ENCODE results near the gene CDK4. TPM values are rescaled to one million over a fixed set of nuclear protein-coding genes. Genes with fewer than 3 reads are reported as not detected.
A peak's percentile ranks its signal among the peaks of the same experiment; 100 is the strongest.
"Not testable (repeated sequence)": the region's sequence is repeated elsewhere in the genome, so short reads cannot be mapped to it uniquely, and the experiment has no call there.

Gene CDK4
- total RNA-seq, result 101 and 145 TPM in 2 replicates

DNA sequence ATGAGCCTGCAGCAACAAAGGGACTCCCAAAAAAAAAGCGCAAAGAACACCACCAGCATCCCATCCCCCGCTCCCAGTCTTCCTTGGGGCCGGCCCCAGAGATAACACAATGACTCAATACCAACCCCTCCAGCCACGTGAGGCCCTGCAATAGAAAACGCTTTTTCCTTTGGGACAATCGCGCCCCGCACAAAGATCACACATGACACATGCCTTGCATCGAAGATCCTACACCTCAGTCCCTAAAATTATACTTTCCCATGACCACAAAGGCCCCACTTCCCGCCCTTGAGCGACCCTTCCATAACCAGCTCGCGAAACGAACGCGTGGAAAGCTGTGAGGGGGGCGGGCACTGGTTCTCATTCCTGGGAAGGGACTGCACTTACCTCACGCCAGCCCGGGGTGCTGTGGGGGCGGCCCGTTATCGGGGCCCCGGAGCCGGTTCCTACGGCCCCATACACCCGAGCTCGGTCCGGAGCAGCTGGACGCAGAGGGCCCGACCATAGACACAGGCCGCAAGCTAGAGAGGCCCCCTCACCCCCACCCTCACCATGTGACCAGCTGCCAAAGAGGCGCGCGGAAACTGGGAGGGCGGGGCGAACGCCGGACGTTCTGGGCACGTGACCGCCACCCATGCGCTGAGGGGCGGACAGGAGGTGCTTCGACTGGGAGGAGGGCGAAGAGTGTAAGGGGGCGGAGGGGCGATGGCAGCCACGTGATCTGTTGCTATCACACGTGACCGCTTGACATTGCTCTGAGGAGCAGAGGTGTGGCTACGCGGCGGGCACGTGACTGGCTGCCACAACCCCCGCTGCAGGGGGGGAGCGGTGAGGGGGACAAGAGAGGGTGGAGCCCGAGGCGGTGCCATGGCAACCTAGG lies at the start of gene CDK4:
TSS of gene CDK4 (minus strand) at position 523 of the 880 bp plus-strand sequence. CDS start 593 bp downstream, outside the sequence.
- peak; percentile 98 for DNase-seq (ENCODE audit: low read depth)

DNA sequence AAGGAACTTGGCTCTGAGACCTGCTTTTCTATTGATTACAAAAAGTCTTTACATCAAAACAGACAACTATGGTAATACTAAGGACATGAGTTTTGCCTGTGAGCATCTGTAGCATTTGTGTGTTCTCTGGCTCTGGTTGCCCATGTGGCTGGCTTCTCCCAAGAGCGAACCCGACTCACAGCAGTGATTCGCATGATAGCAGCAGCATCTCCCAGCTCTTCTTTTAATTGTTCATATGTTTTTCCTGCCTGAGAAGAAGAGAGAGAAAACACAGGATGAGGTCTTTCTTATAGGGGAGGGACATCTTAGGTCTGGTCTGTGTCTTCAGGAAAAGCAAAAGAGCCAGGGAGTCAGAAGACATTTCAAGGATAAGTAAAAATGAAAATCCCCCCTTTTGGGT lies 48.9 kb upstream of the CDK4 start:
- DNase-seq (ENCODE audit: low read depth), result no peak

DNA sequence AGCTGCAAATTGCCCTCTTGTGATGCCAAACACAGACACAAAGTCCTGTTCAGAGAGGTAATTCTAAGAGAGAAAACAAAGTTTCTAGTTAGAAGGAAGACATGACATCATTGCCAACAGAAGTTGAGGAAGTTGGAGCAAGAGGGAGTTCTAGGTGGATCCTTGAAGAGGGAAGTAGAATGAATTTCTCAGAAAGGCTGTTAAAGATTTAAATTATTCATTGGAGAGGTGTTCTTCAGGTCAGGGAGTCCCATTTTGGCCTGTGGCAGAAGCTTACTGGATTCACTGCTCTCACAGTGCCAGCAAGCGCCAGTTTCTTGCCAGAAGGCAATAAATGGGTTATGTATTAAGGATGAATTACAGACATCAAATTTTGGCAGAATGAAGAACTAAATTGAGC lies 45.8 kb upstream of the CDK4 start:
- peak; percentile 51 for DNase-seq (ENCODE audit: low read depth)

DNA sequence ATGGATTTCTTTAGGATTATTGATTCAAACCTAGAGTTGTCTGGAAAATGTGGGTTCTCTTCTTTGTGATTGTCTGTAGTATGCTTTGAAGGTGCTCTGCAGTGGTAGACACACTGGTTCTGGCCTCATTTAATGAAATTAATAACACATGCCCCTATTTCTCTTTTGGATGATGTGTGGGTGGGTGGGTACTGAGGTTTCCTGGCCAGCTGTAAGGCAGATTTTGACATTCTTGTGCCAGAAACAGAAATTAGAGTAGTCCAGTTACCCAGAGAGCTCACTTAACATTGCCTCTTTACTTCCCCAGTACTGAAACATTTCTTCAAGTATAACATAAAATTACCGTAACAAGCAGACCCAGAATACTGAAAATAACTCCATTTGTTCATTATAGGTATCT lies 44.9 kb upstream of the CDK4 start:
- DNase-seq (ENCODE audit: low read depth), result no peak

- DNase-seq (ENCODE audit: low read depth), result no peak
Observed at GRCh38 chr12:57795354-57795753, 43.2 kb upstream of the CDK4 start.

- no peak for DNase-seq (ENCODE audit: low read depth)
Observed at GRCh38 chr12:57793920-57794319, 41.8 kb upstream of the CDK4 start.

DNA sequence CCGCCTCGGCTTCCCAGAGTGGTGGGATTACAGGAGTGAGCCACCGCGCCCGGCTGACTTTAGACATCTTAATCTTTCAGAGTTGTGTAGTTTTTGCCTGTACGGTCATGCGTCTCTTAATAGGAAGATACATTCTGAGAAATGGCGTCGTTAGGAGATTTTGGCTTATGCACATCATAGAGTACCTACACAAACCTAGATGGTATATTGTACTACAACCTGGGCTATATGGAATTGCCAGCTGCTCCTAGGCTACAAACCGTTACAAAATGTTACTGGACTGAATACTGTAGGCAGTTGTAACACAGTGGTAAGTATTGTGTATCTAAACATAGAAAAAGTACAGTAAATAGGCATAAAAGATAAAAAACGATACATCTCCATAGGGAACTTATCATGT lies 31.8 kb upstream of the CDK4 start:
- DNase-seq (ENCODE audit: low read depth), result no peak

DNA sequence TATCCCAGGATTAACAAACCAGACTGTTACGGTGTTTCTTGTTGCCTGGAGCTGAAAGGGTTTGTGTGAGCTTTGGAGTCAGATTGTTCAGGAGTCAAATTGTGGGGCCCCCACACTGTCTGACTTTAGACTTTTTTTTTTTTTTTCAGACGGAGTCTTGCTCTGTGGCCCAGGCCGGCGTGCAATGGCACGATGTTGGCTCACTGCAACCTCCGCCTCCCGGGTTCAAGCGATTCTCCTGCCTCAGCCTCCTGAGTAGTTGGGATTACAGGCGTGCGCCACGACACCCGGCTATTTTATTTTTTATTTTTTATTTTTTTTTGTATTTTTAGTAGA lies 31.3 kb upstream of the CDK4 start:
- DNase-seq (ENCODE audit: low read depth), result no peak

GRCh38 chr12:57782608-57783465 lies 30.7 kb upstream of the CDK4 start, which contains the start of gene TSFM:
TSS of gene TSFM (plus strand) at chr12:57782787. CDS start at chr12:57782802, 15 bp downstream.
- DNase-seq (ENCODE audit: low read depth), result peak; percentile 81

DNA sequence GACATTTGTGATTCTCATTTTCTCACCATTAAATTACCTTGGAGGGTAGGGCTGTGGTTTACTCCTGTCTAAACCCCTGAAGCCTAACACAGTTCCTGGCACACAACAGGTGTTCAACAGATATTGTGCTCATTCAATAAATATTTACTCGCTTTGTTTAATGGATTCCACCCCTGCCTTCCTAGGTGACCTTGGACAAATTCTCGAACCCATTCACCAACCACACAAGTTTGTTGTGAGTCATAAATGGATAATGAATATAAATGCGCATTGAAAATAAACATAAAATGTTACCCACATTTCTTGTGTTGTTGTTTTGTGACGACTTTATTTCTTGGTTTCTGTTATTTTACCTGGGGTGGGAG lies 30.1 kb upstream of the CDK4 start:
- no peak for DNase-seq (ENCODE audit: low read depth)

- DNase-seq (ENCODE audit: low read depth), result no peak
Observed at GRCh38 chr12:57781801-57782200, 29.7 kb upstream of the CDK4 start.

GRCh38 chr12:57781244-57781643 lies 29.1 kb upstream of the CDK4 start:
- no peak for DNase-seq (ENCODE audit: low read depth)

GRCh38 chr12:57780284-57780897 lies 28.3 kb upstream of the CDK4 start:
- DNase-seq (ENCODE audit: low read depth), result no peak

DNA sequence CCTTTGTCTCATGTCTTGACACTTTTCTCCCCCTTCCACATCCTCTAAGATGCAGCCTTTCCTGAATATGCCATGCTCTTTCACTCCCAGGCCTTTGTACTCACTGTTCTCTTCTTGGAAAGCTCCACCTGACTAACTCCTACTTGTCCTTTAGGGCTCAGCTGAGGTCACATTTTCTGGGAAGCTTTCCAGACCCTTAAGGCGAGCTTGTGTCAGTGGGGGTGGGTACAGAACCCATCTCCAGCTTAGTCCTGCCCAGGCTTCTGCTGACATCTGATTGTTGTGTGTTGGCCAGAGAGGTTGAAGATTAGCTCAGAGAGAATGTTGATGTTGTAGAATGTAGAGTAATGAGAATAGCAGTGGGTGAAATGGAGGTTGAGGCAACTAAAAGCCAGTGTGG lies 27.6 kb upstream of the CDK4 start:
- peak; percentile 94 for DNase-seq (ENCODE audit: low read depth)

DNA sequence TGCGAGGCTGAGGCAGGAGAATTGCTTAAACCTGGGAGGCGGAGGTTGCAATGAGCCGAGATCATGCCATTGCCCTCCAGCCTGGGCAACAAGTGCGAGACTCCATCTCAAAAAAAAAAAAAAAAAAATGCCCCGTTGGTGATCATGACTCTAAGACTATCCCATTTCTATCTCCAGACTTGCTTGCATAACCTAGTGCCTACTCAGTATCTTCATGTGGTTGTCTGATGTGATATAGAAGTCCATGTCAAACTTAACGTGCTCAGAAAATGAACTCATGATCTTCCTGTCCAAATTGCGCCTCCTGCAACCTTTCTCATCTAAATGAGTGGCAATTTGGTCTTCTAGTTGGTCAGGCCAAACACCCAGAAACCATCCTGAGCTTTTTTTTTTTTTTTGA lies 25.8 kb upstream of the CDK4 start:
- DNase-seq (ENCODE audit: low read depth), result no peak

DNA sequence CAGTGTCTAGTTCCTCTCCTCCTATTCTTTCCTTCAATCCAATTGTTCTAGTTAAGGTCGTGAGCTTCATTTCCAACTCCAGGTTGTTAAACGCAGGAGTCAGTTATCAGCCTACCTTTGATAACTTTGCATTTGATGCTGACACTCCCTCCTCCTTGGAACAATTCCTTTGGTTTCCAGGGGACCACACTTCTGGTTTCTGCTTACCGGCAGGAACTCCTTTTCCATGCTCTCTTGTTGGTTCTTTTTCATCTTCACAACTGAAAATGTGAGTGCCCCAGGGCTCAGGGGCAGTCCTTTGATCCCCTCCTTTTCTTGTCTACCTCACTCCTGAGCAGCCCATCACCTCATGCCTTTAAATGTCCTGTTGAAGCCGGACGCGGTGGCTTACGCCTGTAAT lies 25.3 kb upstream of the CDK4 start:
- no peak for DNase-seq (ENCODE audit: low read depth)

DNA sequence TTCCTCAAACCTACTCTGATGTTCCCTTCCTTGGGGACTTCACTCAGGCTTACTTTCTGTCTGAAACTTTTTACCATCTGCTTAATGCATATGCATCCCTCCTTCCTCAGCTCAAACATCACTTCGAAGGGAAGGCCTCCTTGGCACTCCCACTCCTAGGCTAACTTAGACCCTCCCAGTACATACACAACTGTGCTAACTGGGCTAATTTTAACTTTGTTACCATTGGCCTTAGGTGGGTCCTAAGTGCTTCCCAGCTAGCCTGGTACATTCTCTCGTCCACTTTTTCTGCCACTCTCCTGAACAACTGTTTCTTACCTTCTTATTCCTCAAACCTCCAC lies 24.1 kb upstream of the CDK4 start:
- DNase-seq (ENCODE audit: low read depth), result no peak

GRCh38 chr12:57775563-57776246 lies 23.6 kb upstream of the CDK4 start:
- DNase-seq (ENCODE audit: low read depth), result no peak

- no peak for DNase-seq (ENCODE audit: low read depth)
Observed at GRCh38 chr12:57775044-57775443, 22.9 kb upstream of the CDK4 start.

- not testable (repeated sequence) for DNase-seq (ENCODE audit: low read depth)
Observed at GRCh38 chr12:57774634-57775033, 22.5 kb upstream of the CDK4 start.

DNA sequence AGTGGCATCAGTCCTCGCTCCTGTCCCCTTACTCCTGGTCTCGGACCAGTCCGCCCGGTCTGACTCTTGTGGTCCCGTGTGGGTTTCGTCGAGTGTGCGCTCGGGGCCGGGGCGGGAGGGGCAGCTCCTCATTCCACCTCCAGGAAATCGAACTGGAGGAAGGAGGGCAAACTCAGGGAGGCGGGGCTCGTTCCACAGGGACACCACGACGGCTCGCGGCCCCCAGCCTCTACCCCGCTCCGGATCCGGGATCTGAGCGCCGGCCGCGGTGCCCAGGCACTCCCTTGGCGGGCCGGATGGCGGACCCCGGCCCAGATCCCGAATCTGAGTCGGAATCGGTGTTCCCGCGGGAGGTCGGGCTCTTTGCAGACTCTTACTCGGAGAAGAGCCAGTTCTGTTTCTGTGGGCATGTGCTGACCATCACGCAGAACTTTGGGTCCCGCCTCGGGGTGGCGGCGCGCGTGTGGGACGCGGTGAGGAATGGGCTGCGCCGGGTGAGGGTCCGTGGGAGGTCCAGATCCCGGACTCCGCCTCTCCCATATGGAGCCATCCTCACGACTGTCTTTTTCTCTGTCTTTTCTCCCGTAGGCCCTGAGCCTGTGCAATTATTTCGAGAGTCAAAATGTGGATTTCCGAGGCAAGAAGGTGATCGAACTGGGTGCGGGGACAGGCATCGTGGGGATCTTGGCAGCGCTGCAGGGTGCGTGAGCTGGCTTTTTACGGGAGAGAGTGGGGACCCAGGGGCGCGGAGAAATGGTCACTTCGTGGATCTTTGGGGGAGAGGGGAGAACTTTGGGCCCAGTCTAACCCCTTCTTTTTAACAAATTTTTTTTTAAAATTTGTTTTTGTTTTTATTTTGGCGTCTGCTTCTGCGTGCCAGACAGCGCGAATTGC lies 20.6 kb upstream of the CDK4 start, which contains the start of gene EEF1AKMT3:
TSS of gene EEF1AKMT3 (plus strand) at position 186 of the 894 bp plus-strand sequence. CDS start at position 297, 111 bp downstream.
- no peak for DNase-seq (ENCODE audit: low read depth)

All from renal cortical epithelial cell (primary cell).